ENCODE data around the gene CLRN1. TPM values are rescaled to one million over a fixed set of nuclear protein-coding genes. Genes with fewer than 3 reads are reported as not detected.

Gene CLRN1
- total RNA-seq, 4 donors from 2014 or later: not detected

DNA sequence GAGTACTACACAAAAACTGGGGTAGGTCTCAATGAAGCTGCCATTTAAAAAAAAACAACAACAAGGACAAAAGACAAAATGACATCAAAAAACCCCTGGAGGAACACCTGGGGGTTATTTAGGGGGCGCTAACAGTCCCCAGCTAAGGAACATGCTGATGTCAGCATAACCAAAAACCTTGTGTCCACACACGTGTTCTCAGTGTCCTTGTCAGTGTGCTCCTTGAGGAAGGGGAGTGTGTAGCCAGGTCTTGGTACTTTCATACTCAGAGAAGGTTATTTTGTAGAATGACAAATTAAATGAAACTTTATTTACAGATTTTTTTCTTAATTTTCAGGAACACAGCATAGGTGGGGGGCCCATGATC, 31.2 kb upstream of the CLRN1 start:
- WGBS: 84% methylated on average over 2 of the region's 2 CpGs
- H3K27me3 ChIP-seq: no peaks in the 10 kb centered on the region
- DNase-seq (ENCODE audit: extremely low spot score): no peak
- H3K4me1 ChIP-seq: no peaks in the 10 kb centered on the region
- H3K4me3 ChIP-seq: no peak overlapping the region
- H3K36me3 ChIP-seq: no peaks in the 10 kb centered on the region
- intact Hi-C loops (cut with DNase I): no loop called here
- H3K9me3 ChIP-seq: no peaks in the 10 kb centered on the region
- no peak for TF ChIP-seq EP300 (IDR thresholded peaks at IDR 0.05)
- no peak for TF ChIP-seq POLR2A (IDR thresholded peaks at IDR 0.05; ENCODE audit: low read depth)
- no peak for TF ChIP-seq POLR2AphosphoS5 (IDR thresholded peaks at IDR 0.05)
- TF ChIP-seq, protein P1, sequence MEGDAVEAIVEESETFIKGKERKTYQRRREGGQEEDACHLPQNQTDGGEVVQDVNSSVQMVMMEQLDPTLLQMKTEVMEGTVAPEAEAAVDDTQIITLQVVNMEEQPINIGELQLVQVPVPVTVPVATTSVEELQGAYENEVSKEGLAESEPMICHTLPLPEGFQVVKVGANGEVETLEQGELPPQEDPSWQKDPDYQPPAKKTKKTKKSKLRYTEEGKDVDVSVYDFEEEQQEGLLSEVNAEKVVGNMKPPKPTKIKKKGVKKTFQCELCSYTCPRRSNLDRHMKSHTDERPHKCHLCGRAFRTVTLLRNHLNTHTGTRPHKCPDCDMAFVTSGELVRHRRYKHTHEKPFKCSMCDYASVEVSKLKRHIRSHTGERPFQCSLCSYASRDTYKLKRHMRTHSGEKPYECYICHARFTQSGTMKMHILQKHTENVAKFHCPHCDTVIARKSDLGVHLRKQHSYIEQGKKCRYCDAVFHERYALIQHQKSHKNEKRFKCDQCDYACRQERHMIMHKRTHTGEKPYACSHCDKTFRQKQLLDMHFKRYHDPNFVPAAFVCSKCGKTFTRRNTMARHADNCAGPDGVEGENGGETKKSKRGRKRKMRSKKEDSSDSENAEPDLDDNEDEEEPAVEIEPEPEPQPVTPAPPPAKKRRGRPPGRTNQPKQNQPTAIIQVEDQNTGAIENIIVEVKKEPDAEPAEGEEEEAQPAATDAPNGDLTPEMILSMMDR (IDR thresholded peaks at IDR 0.05): no peak
- H3K27ac ChIP-seq (replicated peaks in 1 of 4): no peak overlapping the region

DNA sequence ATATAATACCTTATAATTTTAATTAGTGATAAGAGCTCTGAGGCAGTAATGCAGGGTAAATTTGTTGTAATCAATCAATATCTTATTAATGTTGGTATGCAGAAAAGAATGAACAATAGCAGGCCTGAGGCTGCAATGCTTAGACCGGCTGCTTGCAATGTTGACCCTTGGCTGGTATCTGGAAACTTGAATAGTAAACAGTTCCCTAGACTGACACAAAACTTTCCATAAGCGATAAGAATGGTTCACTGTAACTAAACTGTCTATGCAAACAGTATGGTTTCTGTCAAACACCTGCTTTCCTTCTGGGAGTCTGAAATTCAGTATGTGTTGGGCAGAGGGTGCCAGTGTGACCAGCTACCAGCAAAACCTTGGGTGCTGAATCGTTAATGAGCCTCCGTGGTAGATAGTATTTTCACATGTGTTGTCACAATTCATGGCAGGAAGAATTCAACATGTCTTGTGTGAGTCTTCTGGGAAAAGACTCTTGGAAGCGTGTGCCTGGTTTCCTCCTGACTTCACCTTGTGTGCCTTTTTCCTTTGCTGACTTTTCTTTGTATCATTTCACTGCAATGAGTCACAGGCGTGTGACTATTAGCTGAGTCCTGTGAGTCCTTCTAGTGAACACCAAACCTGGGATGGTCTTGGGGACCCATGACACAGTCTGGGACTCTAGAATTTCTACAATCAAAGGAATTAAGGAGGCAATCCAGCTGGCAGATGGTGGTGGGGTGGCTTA, 30.7 kb upstream of the CLRN1 start:
- TF ChIP-seq POLR2A (IDR thresholded peaks at IDR 0.05; ENCODE audit: low read depth) (no peak), POLR2AphosphoS5 (IDR thresholded peaks at IDR 0.05) (no peak), EP300 (IDR thresholded peaks at IDR 0.05) (no peak)
- TF ChIP-seq, protein P1 (IDR thresholded peaks at IDR 0.05): no peak
- no peaks in the 10 kb centered on the region for H3K9me3 ChIP-seq
- intact Hi-C loops (cut with DNase I): no loop called here
- no peak overlapping the region for H3K27ac ChIP-seq (replicated peaks in 1 of 4)
- peak; percentile 66 for DNase-seq (ENCODE audit: extremely low spot score)
- H3K4me1 ChIP-seq: no peaks in the 10 kb centered on the region
- no peak overlapping the region for H3K4me3 ChIP-seq
- 66% methylated on average over 5 of the region's 6 CpGs for WGBS
- H3K36me3 ChIP-seq: no peaks in the 10 kb centered on the region
- H3K27me3 ChIP-seq: no peaks in the 10 kb centered on the region

DNA sequence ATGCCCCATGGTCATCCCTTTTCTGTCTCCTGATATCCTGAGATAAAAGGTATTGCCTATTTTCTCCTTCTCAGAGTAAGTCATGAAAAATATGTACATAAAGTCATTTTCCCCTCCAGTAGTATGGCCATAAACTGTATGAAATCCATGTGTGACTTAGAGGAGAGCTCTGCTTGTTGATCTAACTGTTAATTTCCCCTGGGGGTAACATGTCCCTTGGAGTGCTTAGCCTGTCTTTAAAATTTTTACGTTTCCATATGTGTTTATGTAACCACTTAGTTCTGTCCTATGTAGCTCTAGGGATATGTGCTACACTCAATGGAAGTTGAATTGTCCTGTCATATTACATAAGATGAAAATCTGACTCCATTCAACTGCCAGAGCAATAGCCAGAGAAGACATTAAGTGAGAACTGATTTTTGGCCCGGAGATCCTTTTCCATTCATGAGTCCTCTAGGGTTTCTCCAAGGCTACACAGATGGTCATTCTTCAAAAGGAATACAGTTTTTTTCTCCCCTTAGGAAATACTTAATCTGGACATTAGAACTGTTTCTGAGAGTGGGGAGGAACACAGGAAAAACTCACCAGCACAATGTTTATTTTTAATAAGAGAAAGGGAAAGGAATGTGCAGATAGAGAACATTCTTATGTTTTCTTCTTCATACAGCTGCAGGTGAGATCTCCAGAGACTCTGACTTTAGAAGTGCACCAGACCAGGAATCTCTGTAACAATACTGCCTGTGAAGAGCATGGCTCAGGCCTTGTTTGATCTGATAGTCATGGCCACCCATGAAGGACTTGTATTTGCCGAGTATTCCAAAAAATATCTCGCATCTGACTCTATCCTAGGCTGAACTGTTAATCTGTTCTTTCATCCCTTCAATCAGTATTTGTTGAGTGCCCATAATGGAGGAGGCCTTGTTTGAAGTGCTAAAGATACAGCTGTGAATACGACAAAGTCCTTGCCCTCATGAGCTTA, 29.8 kb upstream of the CLRN1 start:
- H3K27ac ChIP-seq (replicated peaks in 1 of 4): no peak overlapping the region
- TF ChIP-seq, protein P1 (IDR thresholded peaks at IDR 0.05): no peak
- TF ChIP-seq POLR2AphosphoS5 (IDR thresholded peaks at IDR 0.05) (no peak), EP300 (IDR thresholded peaks at IDR 0.05) (no peak), POLR2A (IDR thresholded peaks at IDR 0.05; ENCODE audit: low read depth) (no peak)
- WGBS: 61% methylated on average over 5 of the region's 5 CpGs
- H3K27me3 ChIP-seq: no peaks in the 10 kb centered on the region
- peak; percentile 55 for DNase-seq (ENCODE audit: extremely low spot score)
- peaks cover 0 to 4% (median 0%) of the 10 kb centered on the region in 4 donors for H3K9me3 ChIP-seq
- no peaks in the 10 kb centered on the region for H3K36me3 ChIP-seq
- no peaks in the 10 kb centered on the region for H3K4me1 ChIP-seq
- no peak overlapping the region for H3K4me3 ChIP-seq
- intact Hi-C loops (cut with DNase I): no loop called here

DNA sequence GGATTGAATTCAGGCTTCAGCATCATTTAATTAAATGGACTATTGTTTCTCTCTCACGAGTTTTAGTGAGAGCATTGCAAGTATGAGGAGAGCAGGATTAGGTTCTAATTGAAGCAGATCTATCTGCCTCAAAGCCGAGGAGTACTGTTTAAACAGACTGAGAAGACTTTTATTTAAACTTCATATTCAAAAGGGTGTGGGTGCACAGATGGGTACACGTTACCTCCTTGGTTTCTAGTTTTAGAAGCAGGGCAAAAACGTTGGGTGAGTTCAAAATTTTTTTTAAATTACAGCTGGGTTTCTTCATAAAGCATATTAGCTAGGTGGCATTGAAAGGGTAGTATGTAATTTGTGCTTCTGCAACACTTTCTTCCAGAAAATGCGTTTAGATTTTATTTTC, 26.5 kb upstream of the CLRN1 start:
- Histone ChIP-seq H3K27me3 (no peaks in the 10 kb centered on the region), H3K9me3 (peaks cover 0 to 6% (median 3%) of the 10 kb centered on the region in 4 donors), H3K4me3 (no peak overlapping the region), H3K4me1 (no peaks in the 10 kb centered on the region), H3K36me3 (no peaks in the 10 kb centered on the region), H3K27ac (replicated peaks in 1 of 4) (no peak overlapping the region)
- intact Hi-C loops (cut with DNase I): no loop called here
- WGBS: 69% methylated on average over 5 of the region's 5 CpGs
- DNase-seq (ENCODE audit: extremely low spot score): no peak
- no peak for TF ChIP-seq POLR2AphosphoS5 (IDR thresholded peaks at IDR 0.05)
- no peak for TF ChIP-seq POLR2A (IDR thresholded peaks at IDR 0.05; ENCODE audit: low read depth)
- TF ChIP-seq, protein P1 (IDR thresholded peaks at IDR 0.05): no peak
- no peak for TF ChIP-seq EP300 (IDR thresholded peaks at IDR 0.05)

Data from esophagus muscularis mucosa (tissue), 4 donors.